ENCODE results near the gene FADS2.

FADS2 gene

GRCh38 chr11:61792310-61793082 lies 35.6 kb upstream of the FADS2 start, which contains the start of the genes FEN1 and TMEM258:
FEN1 (plus strand) TSS chr11:61792911; CDS start chr11:61795362, 2,451 bp downstream.
TMEM258 (minus strand) TSS chr11:61792599; CDS start chr11:61792558, 41 bp downstream.
- H3K27ac Mint-ChIP-seq: peak within 1 kb of the TSS; percentile 99
- H3K9me3 Mint-ChIP-seq: no peaks in the 10 kb centered on the region
- peak; percentile 97 for ATAC-seq
- peaks cover 22% of the 10 kb centered on the region for H3K4me1 Mint-ChIP-seq
- peak within 1 kb of the TSS; percentile 88 for H3K4me3 Mint-ChIP-seq
- peaks cover 35% of the 10 kb centered on the region for H3K36me3 Mint-ChIP-seq
- no peaks in the 10 kb centered on the region for H3K27me3 Mint-ChIP-seq

DNA sequence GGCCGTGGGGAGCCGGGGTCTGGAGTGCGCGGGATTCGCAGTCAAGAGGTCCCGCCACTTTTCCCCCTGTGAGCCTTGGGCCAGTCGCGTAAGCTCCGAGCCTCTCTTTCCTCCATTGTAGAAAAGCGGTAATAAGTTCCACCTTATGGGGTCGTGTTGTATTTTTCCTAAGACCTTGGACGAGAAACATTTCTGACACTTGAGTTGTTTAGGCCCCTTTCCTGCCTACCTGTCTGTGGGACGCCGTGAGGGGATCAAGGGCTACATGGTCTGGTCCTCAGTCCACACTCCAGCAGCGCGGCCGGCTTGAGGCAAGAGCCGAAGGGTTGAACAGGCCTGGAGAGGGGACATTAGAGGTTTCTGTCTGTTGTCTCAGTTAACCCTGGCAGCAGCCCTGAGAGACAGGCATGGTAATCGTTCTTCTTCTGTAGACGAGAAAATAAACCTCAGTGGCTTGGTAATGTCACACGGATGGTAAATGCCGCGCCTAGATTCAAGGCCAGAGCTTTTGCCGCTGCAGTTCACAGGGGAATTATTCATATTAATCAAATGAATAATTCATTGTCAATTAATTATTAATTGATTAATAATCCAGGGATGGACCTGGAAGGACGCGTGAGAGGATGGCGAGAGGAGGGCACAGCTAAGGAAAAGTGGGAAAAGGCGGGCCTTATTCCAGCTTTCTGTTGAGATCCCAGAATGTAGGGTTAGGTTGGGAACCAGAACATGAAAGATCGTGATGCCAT lies 34.8 kb upstream of the FADS2 start:
- Mint-ChIP-seq H3K27me3 (no peaks in the 10 kb centered on the region), H3K4me3 (peak overlapping the region; percentile 88), H3K9me3 (no peaks in the 10 kb centered on the region), H3K36me3 (peaks cover 30% of the 10 kb centered on the region), H3K27ac (peak overlapping the region; percentile 99), H3K4me1 (peaks cover 22% of the 10 kb centered on the region)
- no peak for ATAC-seq

DNA sequence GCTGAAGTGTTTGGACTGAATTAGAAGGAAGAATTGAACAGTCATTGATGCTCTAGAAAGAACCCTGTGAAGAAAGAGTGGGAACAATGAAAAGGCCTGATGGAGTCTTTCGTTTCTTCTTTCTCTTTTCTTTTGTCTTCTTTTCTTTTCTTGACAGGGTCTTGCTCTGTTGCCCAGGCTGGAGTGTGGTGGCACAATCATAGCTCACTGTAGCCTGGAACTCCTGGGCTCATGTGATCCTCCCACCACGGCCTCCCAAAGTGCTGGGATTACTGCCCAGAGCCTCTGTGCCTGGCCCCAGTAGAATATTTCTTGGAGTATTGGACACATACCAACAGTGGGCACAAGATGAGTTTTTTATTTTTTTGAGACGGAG lies 34.3 kb upstream of the FADS2 start:
- Mint-ChIP-seq H3K27ac (peak overlapping the region; percentile 99), H3K27me3 (no peaks in the 10 kb centered on the region), H3K9me3 (no peaks in the 10 kb centered on the region), H3K4me3 (peak overlapping the region; percentile 88), H3K4me1 (peaks cover 22% of the 10 kb centered on the region), H3K36me3 (peaks cover 25% of the 10 kb centered on the region)
- no peak for ATAC-seq

DNA sequence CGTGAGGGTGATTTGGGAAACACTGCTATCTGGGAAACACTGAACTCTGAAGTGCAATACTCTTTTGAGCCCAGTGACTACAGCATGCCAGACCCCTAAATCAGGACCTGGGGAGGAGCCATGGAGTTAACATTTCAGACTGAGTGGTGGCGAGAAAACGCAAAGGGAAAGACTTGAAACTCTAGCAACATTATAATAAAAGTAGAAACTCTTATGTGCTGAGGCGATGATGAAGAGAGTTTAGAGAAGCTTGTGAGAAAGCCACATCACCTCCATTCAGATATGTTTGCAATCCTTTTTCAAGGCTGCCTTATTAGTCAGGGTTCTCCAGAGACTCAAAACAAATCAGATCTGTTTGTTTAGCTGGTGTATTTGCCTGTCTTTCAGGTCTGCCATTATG lies 33.5 kb upstream of the FADS2 start:
- peaks cover 22% of the 10 kb centered on the region for H3K36me3 Mint-ChIP-seq
- H3K4me1 Mint-ChIP-seq: peaks cover 22% of the 10 kb centered on the region
- ATAC-seq: no peak
- H3K27ac Mint-ChIP-seq: no peak overlapping the region
- H3K4me3 Mint-ChIP-seq: no peak overlapping the region
- no peaks in the 10 kb centered on the region for H3K9me3 Mint-ChIP-seq
- no peaks in the 10 kb centered on the region for H3K27me3 Mint-ChIP-seq

DNA sequence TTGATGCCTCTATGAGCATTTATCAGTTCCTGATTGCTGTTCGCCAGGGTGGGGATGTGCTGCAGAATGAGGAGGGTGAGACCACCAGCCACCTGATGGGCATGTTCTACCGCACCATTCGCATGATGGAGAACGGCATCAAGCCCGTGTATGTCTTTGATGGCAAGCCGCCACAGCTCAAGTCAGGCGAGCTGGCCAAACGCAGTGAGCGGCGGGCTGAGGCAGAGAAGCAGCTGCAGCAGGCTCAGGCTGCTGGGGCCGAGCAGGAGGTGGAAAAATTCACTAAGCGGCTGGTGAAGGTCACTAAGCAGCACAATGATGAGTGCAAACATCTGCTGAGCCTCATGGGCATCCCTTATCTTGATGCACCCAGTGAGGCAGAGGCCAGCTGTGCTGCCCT lies 32.6 kb upstream of the FADS2 start:
- H3K36me3 Mint-ChIP-seq: peaks cover 17% of the 10 kb centered on the region
- H3K9me3 Mint-ChIP-seq: no peaks in the 10 kb centered on the region
- H3K4me3 Mint-ChIP-seq: no peak overlapping the region

DNA sequence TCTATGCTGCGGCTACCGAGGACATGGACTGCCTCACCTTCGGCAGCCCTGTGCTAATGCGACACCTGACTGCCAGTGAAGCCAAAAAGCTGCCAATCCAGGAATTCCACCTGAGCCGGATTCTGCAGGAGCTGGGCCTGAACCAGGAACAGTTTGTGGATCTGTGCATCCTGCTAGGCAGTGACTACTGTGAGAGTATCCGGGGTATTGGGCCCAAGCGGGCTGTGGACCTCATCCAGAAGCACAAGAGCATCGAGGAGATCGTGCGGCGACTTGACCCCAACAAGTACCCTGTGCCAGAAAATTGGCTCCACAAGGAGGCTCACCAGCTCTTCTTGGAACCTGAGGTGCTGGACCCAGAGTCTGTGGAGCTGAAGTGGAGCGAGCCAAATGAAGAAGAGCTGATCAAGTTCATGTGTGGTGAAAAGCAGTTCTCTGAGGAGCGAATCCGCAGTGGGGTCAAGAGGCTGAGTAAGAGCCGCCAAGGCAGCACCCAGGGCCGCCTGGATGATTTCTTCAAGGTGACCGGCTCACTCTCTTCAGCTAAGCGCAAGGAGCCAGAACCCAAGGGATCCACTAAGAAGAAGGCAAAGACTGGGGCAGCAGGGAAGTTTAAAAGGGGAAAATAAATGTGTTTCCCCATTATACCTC lies 32.1 kb upstream of the FADS2 start:
- peaks cover 22% of the 10 kb centered on the region for H3K4me1 Mint-ChIP-seq
- H3K9me3 Mint-ChIP-seq: no peaks in the 10 kb centered on the region
- H3K27me3 Mint-ChIP-seq: no peaks in the 10 kb centered on the region
- H3K36me3 Mint-ChIP-seq: peaks cover 20% of the 10 kb centered on the region
- no peak for ATAC-seq
- H3K4me3 Mint-ChIP-seq: no peak overlapping the region
- no peak overlapping the region for H3K27ac Mint-ChIP-seq

More for the DNA sequence above, 32.6 kb upstream of the FADS2 start:
- H3K27me3 Mint-ChIP-seq: no peaks in the 10 kb centered on the region
- H3K4me1 Mint-ChIP-seq: peaks cover 22% of the 10 kb centered on the region
- no peak for ATAC-seq
- H3K27ac Mint-ChIP-seq: no peak overlapping the region

DNA sequence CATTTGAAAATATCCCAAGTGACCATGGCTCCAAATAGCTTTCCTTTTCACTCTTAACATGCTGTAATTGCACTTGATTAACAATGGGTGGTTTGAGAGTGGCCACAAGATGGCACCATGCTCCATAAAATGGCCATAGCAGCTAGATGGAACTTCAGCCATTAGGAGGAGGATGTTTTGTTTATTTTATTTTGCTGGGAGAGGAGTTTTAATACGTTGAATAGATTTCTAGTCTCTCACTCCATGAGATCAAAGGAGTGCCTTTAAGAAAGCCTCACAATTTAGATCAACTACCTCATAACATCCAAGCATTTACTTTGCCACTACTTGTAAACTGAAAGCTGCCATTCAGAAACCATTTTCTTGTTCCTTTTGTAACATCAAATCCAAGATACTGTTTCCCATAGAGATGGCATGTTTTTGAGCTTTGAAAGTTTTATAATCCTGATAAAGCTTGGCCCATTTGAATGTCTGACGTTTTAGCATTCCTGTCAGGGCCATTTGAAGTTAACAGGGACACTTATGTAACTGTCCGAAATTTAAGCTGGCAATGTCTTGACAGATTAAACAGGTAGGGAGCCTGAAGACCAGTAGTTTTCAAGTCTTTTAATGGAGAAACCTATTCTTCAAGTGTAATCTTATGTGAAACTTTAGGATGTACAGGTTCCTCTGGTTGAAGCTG lies 30.7 kb upstream of the FADS2 start:
- no peak overlapping the region for H3K4me3 Mint-ChIP-seq
- peaks cover 26% of the 10 kb centered on the region for H3K36me3 Mint-ChIP-seq
- no peak for ATAC-seq
- H3K27ac Mint-ChIP-seq: no peak overlapping the region
- no peaks in the 10 kb centered on the region for H3K9me3 Mint-ChIP-seq
- peaks cover 11% of the 10 kb centered on the region for H3K4me1 Mint-ChIP-seq
- H3K27me3 Mint-ChIP-seq: no peaks in the 10 kb centered on the region

DNA sequence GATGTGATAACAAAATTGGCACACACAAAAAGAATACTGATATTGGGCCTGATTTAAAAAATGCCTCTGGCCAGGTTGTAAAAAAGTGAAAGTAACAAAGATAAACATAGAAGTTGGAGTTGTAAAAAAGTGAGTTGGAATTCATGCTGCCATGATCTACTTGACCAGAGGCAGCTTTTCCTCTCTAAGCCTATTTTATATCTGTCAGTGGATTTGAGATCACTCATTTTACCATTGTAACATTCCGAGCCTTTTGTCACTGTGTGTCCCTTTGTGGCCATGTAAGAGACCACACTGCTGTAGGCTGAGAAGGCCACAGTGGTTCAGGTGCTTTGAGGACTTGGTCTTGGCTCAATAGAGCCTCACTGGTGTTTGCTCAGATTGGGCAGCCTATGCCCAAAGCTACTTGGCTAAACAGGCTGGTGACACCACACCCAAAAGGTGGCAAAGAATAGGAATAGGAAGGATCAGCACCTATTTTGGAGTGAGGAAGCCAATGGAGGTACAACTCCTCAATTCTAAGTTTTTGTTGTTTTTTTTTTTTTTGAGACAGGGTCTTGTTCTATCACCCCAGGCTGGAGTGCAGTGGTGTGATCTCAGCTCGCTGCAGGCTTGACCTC lies 28.3 kb upstream of the FADS2 start:
- Mint-ChIP-seq H3K4me1 (no peaks in the 10 kb centered on the region), H3K36me3 (peaks cover 33% of the 10 kb centered on the region), H3K9me3 (no peaks in the 10 kb centered on the region), H3K27ac (no peak overlapping the region), H3K27me3 (no peaks in the 10 kb centered on the region), H3K4me3 (no peak overlapping the region)
- no peak for ATAC-seq

GRCh38 chr11:61800331-61801281 lies 27.5 kb upstream of the FADS2 start:
- no peak for ATAC-seq
- Mint-ChIP-seq H3K36me3 (peaks cover 28% of the 10 kb centered on the region), H3K9me3 (no peaks in the 10 kb centered on the region), H3K4me1 (no peaks in the 10 kb centered on the region), H3K4me3 (no peak overlapping the region), H3K27ac (no peak overlapping the region), H3K27me3 (no peaks in the 10 kb centered on the region)

DNA sequence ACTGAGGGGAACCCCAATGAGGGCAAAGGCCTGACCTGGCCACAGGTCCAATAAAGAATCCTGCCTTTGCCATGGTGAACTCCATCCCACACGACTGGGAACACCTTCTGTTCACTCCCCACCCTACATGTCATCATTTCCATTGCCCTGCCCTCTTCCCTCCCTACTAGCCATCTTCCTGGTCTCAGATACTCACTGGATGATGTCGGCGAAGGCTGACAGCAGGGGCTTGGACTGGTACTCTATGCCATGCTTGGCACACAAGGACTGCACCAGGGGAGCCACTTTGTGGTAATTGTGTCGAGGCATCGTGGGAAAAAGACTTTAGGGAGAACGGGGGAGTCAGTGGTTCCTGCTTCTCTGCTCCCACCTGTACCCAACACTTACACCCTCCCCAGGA lies 25.5 kb upstream of the FADS2 start:
- H3K4me1 Mint-ChIP-seq: no peaks in the 10 kb centered on the region
- no peak for ATAC-seq
- no peaks in the 10 kb centered on the region for H3K27me3 Mint-ChIP-seq
- no peak overlapping the region for H3K4me3 Mint-ChIP-seq
- H3K9me3 Mint-ChIP-seq: no peaks in the 10 kb centered on the region
- no peak overlapping the region for H3K27ac Mint-ChIP-seq
- peaks cover 18% of the 10 kb centered on the region for H3K36me3 Mint-ChIP-seq

DNA sequence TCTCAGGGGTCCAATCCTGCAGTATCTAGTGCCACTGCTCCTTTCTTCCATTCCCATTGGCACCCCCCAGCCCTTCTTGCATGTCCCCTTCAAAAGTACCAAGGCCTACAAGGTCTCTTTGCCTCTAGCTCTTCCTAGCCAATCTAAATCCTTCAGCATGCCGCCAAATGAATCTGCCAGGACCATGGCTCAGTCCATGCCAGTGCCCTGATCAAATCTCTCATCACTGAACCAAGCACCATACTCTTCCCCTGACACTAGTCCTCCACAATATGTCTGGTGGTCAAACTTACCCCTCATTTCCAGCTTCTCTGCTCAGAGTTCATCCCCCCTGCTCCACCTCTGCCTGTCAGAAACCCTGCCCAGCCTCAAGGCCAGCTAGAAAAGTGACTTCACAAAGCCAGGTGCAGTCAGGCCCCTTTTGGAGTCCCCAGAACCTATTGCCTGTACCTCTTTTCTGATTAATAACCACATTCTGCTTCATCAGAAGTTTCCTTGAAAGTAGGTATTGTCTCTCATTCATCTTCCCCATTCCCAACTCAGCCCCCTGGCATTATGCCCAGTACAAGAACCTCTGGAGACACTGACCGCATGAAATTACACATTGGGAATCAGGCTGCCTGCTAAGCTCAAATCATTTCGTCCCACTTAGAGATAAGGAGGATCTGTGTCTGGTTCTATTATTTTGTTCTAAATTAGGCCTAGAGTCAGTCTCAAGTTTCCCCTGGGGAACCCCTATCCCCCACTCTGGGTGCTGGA lies 24.0 kb upstream of the FADS2 start:
- Mint-ChIP-seq H3K9me3 (no peaks in the 10 kb centered on the region), H3K27me3 (no peaks in the 10 kb centered on the region), H3K27ac (no peak overlapping the region), H3K4me3 (no peak overlapping the region), H3K36me3 (peaks cover 23% of the 10 kb centered on the region), H3K4me1 (no peaks in the 10 kb centered on the region)
- no peak for ATAC-seq

GRCh38 chr11:61805146-61805545 lies 23.0 kb upstream of the FADS2 start:
- no peak overlapping the region for H3K27ac Mint-ChIP-seq
- no peaks in the 10 kb centered on the region for H3K9me3 Mint-ChIP-seq
- H3K27me3 Mint-ChIP-seq: no peaks in the 10 kb centered on the region
- ATAC-seq: no peak
- H3K36me3 Mint-ChIP-seq: peaks cover 24% of the 10 kb centered on the region
- H3K4me3 Mint-ChIP-seq: no peak overlapping the region
- no peaks in the 10 kb centered on the region for H3K4me1 Mint-ChIP-seq

DNA sequence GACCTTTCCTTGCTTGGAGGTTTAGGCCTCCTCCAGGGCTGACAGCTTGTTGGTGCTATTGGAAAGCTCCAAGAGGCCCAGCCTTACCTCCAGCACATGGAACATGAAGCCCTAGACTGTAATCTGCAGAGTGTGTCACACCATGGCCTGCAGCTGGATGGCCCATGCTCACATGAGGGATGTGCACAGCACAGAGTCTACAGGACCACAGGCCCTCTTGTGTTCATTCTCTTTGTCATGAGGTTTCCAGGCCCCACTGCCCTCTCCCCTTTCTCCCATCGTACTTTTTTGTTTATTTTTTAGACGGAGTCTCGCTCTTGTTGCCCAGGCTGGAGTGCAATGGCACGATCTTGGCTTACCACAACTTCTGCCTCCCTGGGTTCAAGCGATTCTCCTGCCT lies 21.3 kb upstream of the FADS2 start:
- Mint-ChIP-seq H3K9me3 (no peaks in the 10 kb centered on the region), H3K36me3 (peaks cover 24% of the 10 kb centered on the region), H3K4me1 (no peaks in the 10 kb centered on the region), H3K27ac (no peak overlapping the region), H3K4me3 (no peak overlapping the region), H3K27me3 (no peaks in the 10 kb centered on the region)
- ATAC-seq: no peak

All from stimulated activated memory B cell treated with anti-CD40 and anti-IgM and Interleukin-4, amounts not matched to agents 10 μg/mL and 1 μg/mL and 100 μg/mL, for 72 hours (primary cell).